OCI-LY1 (cell line): ENCODE measurements around the gene FANCC.

Experiments used
- EZH2 ChIP-seq: fragments of 200-600 bp; sonication (generic), shearing (Covaris generic); IDR thresholded peaks from 2 replicates; pipeline ENCODE4 v1.8.0; 2017; ENCODE audit warnings: borderline replicate concordance, mixed run types, mild to moderate bottlenecking, antibody characterized with exemption, low read length, moderate library complexity, mixed read lengths
- TF ChIP-seq, protein P1 (sequence below): fragments of 200-600 bp; sonication (generic), shearing (Covaris generic); IDR thresholded peaks from 2 replicates; pipeline ENCODE4 v1.5.1; 2017; ENCODE audit warnings: mild to moderate bottlenecking, antibody characterized with exemption, low read length, moderate library complexity, mixed read lengths

DNA sequence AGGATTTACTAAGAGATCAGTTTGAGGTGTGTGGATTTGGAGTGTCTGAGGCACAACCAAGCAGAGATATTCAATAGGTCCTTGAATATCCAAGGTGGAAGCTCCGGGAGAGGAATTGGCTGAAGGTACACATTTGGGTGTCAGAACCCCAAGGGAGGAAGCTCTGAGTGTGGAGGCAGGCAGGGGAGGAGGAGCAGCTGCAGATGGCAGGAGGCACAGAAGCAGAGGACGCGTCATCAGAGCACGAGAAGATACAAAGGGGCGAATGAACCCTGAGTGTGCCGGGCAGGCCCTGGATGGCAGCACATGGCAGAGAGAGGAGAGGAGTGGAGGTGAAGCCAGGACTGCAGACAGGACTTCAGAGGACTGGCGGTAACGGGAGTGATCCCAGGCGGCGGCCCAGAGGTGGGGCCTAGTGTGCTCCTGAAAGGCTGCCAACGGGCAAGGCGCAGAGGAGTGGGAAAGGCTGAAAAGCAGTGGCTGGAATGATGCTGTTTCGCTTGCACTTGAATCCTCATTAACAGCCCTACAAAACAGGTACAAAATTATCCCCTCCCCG, 179.8 kb downstream of the FANCC start:
- TF ChIP-seq, protein P1, sequence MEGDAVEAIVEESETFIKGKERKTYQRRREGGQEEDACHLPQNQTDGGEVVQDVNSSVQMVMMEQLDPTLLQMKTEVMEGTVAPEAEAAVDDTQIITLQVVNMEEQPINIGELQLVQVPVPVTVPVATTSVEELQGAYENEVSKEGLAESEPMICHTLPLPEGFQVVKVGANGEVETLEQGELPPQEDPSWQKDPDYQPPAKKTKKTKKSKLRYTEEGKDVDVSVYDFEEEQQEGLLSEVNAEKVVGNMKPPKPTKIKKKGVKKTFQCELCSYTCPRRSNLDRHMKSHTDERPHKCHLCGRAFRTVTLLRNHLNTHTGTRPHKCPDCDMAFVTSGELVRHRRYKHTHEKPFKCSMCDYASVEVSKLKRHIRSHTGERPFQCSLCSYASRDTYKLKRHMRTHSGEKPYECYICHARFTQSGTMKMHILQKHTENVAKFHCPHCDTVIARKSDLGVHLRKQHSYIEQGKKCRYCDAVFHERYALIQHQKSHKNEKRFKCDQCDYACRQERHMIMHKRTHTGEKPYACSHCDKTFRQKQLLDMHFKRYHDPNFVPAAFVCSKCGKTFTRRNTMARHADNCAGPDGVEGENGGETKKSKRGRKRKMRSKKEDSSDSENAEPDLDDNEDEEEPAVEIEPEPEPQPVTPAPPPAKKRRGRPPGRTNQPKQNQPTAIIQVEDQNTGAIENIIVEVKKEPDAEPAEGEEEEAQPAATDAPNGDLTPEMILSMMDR = no peak
- no peak for TF ChIP-seq EZH2
